ENCODE results near the gene CHSY1. TPM values are rescaled to one million over a fixed set of nuclear protein-coding genes. Genes with fewer than 3 reads are reported as not detected.
A peak's percentile ranks its signal among the peaks of the same experiment; 100 is the strongest.

CHSY1 gene
- total and polyA plus RNA-seq, 9 donors: 23.0 to 69.9 (median 33.0) TPM

DNA sequence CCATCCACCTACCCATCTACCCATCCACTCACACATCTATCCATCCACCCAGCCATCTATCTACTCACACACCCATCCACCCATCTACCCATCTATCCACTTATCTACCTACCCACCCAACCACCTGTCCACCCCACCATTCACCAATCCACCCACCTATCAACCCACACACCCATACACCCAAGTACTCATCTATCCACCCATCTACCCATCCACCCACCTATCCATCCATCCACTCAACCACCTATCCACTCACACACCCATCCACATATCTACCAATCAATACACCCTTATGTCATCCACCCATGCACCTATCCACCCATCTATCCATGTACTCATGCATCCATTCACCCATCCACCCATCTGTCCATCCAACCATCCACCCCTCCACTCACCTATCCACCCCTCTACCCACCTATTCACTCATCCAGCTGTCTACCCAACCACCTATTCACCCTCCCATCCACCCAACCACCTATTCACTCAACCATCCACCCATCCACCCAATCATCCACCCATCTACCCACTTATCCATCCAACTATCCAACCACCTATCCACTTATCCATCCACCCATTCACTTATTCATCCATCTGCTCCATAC is 109.8 kb downstream of the CHSY1 start:
- Histone ChIP-seq H3K9me3 (no peaks in the 10 kb centered on the region), H3K4me1 (ENCODE audit: insufficient read depth) (no peaks in the 10 kb centered on the region), H3K4me3 (no peak overlapping the region), H3K27me3 (no peaks in the 10 kb centered on the region), H3K36me3 (no peaks in the 10 kb centered on the region), H3K27ac (no peak overlapping the region)
- TF ChIP-seq EP300 (IDR thresholded peaks at IDR 0.05) (no peak), POLR2A (IDR thresholded peaks at IDR 0.05) (no peak)
- TF ChIP-seq, protein P1, sequence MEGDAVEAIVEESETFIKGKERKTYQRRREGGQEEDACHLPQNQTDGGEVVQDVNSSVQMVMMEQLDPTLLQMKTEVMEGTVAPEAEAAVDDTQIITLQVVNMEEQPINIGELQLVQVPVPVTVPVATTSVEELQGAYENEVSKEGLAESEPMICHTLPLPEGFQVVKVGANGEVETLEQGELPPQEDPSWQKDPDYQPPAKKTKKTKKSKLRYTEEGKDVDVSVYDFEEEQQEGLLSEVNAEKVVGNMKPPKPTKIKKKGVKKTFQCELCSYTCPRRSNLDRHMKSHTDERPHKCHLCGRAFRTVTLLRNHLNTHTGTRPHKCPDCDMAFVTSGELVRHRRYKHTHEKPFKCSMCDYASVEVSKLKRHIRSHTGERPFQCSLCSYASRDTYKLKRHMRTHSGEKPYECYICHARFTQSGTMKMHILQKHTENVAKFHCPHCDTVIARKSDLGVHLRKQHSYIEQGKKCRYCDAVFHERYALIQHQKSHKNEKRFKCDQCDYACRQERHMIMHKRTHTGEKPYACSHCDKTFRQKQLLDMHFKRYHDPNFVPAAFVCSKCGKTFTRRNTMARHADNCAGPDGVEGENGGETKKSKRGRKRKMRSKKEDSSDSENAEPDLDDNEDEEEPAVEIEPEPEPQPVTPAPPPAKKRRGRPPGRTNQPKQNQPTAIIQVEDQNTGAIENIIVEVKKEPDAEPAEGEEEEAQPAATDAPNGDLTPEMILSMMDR (IDR thresholded peaks at IDR 0.05): no peak
- DNase-seq: no peak
- intact Hi-C loops (cut with DNase I): no loop called here

DNA sequence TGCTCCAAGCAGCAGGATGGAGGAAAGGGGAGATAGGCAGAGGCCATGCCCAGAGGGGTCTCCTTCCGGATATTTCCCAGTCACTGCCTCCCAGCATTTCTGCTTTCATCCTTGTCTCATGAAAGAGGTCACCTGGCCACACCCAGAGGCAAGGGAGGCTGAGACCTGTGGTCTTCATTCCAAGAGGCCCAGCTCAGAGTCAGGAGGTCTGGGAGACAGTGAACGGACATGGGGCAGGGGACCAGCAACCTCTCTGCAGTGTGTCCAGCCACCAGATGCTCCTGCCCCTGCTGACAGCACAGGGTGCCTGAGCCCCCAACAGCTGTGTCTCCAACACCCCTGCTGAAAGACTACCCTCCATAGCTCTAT is 111.2 kb downstream of the CHSY1 start:
- Histone ChIP-seq H3K4me1 (ENCODE audit: insufficient read depth) (no peaks in the 10 kb centered on the region), H3K27ac (peak overlapping the region; percentile 21 to 62), H3K4me3 (no peak overlapping the region), H3K36me3 (no peaks in the 10 kb centered on the region), H3K9me3 (no peaks in the 10 kb centered on the region), H3K27me3 (no peaks in the 10 kb centered on the region)
- intact Hi-C loops (cut with DNase I): no loop called here
- WGBS, 3 donors: 86 to 97% (median 92%) methylated on average over 2 of the region's 2 CpGs
- DNase-seq: no peak
- TF ChIP-seq EP300 (IDR thresholded peaks at IDR 0.05): no peak
- TF ChIP-seq POLR2A (IDR thresholded peaks at IDR 0.05): no peak
- TF ChIP-seq, protein P1 (IDR thresholded peaks at IDR 0.05): no peak

DNA sequence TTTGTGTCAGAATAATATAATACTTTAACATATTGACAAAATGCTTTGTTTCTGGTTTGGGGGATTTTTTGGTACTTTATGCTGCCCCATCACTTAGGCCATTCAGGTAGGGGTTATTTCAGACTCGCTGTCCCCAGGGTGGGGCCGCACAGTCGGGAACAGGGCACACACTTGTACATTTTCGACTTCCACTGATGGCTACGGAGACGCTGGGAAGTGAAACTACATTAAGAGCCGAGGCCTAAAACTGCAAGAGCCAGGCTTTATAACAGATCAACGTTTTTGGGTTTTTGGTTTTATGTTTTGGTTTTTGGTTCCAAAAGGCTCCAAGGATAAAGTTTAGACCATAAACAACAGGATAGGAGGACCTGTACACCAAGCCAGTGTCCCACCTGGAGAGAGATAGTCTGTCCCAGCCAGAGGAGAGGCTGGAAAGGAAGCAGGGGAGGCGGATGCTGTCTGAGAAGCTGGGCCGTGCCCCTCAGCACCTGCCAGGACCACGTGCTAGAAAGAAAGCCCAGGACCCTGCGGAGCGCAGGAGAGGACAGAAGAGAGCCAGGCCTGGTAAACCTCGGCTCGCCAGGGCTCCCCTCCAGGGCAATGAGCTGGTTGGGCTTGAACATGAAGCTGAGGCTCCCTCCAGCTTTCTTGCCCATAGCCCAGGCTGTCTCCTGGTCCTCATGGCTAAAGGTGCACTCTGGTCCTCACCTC is 111.7 kb downstream of the CHSY1 start:
- TF ChIP-seq EP300 (IDR thresholded peaks at IDR 0.05): no peak
- TF ChIP-seq POLR2A (IDR thresholded peaks at IDR 0.05): no peak
- TF ChIP-seq, protein P1 (IDR thresholded peaks at IDR 0.05): no peak
- DNase-seq: peak in 1 of 5 donors; percentile 48
- H3K9me3 ChIP-seq: no peaks in the 10 kb centered on the region
- no peaks in the 10 kb centered on the region for H3K4me1 ChIP-seq (ENCODE audit: insufficient read depth)
- no peaks in the 10 kb centered on the region for H3K27me3 ChIP-seq
- WGBS, 3 donors: 29 to 65% (median 47%) methylated on average over 15 of the region's 15 CpGs
- intact Hi-C loops (cut with DNase I): loop anchor here in 1 of 4 donors (10.0 kb wide), 1 partner anchor 105 kb away; no protein-coding TSS in a partner anchor
- peak overlapping the region; percentile 21 to 62 for H3K27ac ChIP-seq
- H3K4me3 ChIP-seq: no peak overlapping the region
- no peaks in the 10 kb centered on the region for H3K36me3 ChIP-seq

DNA sequence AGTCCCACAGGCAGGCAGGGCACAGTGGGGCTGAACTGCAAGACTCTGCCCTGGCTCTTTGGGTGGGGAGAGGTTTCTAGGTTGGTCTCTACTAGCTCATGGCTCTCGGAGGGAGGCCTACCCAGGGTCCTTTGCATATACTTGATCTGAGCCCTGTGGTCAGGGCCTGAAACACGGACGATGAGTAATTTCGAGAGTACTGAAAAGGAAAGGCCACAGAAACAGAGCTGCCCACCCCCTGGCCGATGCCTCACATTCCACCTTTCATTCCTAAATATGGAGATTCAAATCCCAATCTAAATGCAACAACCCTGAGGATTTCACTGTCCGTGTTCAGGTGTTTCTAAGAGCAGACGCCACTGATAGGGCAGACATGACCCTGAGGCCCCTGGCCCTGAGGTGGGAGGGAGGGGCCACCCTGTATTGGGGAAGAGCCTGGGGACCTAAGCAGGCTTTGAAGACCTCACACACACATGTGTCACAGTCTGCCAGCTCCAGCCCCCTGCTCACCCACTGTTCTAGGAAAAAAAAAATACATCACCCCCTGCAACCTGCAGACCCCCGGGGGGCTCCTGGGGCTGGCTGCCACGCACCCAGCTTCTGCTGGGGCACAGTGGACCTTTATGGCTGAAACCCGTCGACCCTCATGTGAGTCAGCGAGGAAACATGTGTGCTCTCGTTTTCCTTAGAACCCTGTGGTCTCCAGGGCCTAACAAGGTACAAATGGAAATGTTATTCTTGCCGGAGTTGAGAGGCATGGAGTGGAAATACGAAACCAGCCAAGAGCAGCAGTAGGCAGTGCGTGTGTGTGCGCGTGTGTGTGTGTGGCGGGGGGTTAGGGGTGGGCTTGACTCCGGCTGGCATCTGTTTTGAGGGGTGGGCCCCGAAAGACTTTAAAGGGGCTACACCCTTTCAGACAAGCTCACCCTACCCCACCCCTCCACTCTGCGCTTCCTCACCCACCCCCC is 112.7 kb downstream of the CHSY1 start:
- no peak for DNase-seq
- no peaks in the 10 kb centered on the region for H3K27me3 ChIP-seq
- H3K9me3 ChIP-seq: no peaks in the 10 kb centered on the region
- no peak overlapping the region for H3K4me3 ChIP-seq
- H3K4me1 ChIP-seq (ENCODE audit: insufficient read depth): no peaks in the 10 kb centered on the region
- no peaks in the 10 kb centered on the region for H3K36me3 ChIP-seq
- WGBS, 3 donors: 82 to 86% (median 84%) methylated on average over 22 of the region's 22 CpGs
- TF ChIP-seq POLR2A (IDR thresholded peaks at IDR 0.05) (no peak), EP300 (IDR thresholded peaks at IDR 0.05) (no peak)
- TF ChIP-seq, protein P1 (IDR thresholded peaks at IDR 0.05): no peak
- intact Hi-C loops (cut with DNase I): loop anchor here in 1 of 4 donors (10.0 kb wide), 1 partner anchor 106 kb away; no protein-coding TSS in a partner anchor
- peak overlapping the region in 1 of 2 donors; percentile 62 for H3K27ac ChIP-seq
